Nephron progenitor cell (in vitro differentiated cells): ENCODE measurements around the gene PKD2.
A peak's percentile ranks its signal among the peaks of the same experiment; 100 is the strongest.

Experiments used
- DNase-seq: peaks from one replicate; pipeline ENCODE4 v3.0.0; 2021
- H3K27ac Mint-ChIP-seq: 2 replicates; pipeline ENCODE4 v1.8.0; 2021; ENCODE audit warnings: mild to moderate bottlenecking, moderate library complexity, mixed read lengths
- H3K27me3 Mint-ChIP-seq: 2 replicates; pipeline ENCODE4 v1.8.0; 2021; ENCODE audit warnings: mild to moderate bottlenecking, low read depth, mixed read lengths; ENCODE audit not compliant: poor library complexity
- H3K36me3 Mint-ChIP-seq: 2 replicates; pipeline ENCODE4 v1.8.0; 2021; ENCODE audit warnings: low read depth, mixed read lengths
- H3K4me1 Mint-ChIP-seq: 2 replicates; pipeline ENCODE4 v1.8.0; 2021; ENCODE audit warnings: mixed read lengths
- H3K4me3 Mint-ChIP-seq: 2 replicates; pipeline ENCODE4 v1.8.0; 2021; ENCODE audit warnings: mild to moderate bottlenecking, moderate library complexity, mixed read lengths
- H3K9me3 Mint-ChIP-seq: 2 replicates; pipeline ENCODE4 v1.8.0; 2021; ENCODE audit warnings: mild to moderate bottlenecking, moderate library complexity, mixed read lengths
- TF ChIP-seq, protein P1 (sequence below): fragments of 200-600 bp; sonication (generic); IDR thresholded peaks from 2 replicates; pipeline ENCODE4 v1.5.0; 2021; ENCODE audit warnings: antibody characterized with exemption

PKD2 gene

DNA sequence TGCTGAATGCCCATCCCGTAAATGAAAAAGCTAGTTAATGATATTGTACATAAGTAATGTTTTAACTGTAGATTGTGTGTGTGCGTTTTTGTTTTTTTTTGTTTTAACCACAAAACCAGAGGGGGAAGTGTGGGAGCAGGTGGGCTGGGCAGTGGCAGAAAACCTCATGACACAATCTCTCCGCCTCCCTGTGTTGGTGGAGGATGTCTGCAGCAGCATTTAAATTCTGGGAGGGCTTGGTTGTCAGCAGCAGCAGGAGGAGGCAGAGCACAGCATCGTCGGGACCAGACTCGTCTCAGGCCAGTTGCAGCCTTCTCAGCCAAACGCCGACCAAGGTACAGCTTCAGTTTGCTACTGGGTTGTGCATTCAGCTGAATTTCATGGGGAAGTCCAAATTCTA lies 32.0 kb upstream of the PKD2 start, which contains the start of gene SPP1:
Gene SPP1, plus strand, starts transcription at position 249 of the 400 bp plus-strand sequence. CDS start 1,182 bp downstream, outside the sequence.
- H3K27me3 Mint-ChIP-seq: peaks cover 4% of the 10 kb centered on the region
- TF ChIP-seq, protein P1, sequence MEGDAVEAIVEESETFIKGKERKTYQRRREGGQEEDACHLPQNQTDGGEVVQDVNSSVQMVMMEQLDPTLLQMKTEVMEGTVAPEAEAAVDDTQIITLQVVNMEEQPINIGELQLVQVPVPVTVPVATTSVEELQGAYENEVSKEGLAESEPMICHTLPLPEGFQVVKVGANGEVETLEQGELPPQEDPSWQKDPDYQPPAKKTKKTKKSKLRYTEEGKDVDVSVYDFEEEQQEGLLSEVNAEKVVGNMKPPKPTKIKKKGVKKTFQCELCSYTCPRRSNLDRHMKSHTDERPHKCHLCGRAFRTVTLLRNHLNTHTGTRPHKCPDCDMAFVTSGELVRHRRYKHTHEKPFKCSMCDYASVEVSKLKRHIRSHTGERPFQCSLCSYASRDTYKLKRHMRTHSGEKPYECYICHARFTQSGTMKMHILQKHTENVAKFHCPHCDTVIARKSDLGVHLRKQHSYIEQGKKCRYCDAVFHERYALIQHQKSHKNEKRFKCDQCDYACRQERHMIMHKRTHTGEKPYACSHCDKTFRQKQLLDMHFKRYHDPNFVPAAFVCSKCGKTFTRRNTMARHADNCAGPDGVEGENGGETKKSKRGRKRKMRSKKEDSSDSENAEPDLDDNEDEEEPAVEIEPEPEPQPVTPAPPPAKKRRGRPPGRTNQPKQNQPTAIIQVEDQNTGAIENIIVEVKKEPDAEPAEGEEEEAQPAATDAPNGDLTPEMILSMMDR: no peak
- peak within 1 kb of the TSS; percentile 12 for H3K4me3 Mint-ChIP-seq
- peaks cover 18% of the 10 kb centered on the region for H3K4me1 Mint-ChIP-seq
- H3K9me3 Mint-ChIP-seq: no peaks in the 10 kb centered on the region
- no peak within 1 kb of the TSS for H3K27ac Mint-ChIP-seq
- DNase-seq: peak; percentile 37
- no peaks in the 10 kb centered on the region for H3K36me3 Mint-ChIP-seq

DNA sequence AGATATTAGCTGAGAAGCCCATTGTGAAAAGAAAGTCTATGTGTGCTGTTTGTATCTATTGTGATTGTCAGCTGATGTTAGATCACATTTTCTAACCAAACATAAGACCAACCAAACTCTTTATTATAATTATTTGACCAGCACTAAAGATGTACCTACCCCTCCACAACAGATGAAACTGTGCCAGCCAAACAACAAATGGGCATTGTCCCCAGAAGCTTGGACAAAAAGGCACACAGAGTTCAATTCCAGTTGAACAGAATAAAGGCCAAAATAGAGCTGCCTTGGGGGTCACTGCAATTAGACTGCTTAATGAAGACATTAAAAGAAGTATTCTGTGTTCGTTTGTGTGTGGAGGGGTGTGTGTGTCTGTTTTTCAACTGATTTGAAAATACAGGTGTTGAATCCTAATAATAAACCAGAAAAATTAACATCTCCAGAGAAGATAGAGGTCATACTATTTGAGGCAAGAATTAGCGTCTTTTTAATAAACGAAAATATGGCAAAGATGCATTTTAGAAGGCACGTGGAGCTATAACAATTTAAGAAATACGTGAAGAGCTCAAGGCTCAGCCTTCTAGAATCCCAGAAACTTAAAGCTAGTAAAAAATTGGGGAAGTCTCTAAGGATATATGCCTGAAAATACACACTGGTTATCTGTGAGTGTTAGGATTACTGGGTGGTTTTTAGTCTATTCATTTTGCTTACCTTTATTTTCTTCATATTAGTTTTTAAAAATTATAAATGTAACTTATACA lies 29.7 kb upstream of the PKD2 start:
- DNase-seq: no peak
- Mint-ChIP-seq H3K27ac (no peak overlapping the region), H3K27me3 (peaks cover 4% of the 10 kb centered on the region), H3K4me1 (peaks cover 18% of the 10 kb centered on the region), H3K36me3 (no peaks in the 10 kb centered on the region), H3K9me3 (no peaks in the 10 kb centered on the region), H3K4me3 (no peak overlapping the region)
- TF ChIP-seq, protein P1: no peak

DNA sequence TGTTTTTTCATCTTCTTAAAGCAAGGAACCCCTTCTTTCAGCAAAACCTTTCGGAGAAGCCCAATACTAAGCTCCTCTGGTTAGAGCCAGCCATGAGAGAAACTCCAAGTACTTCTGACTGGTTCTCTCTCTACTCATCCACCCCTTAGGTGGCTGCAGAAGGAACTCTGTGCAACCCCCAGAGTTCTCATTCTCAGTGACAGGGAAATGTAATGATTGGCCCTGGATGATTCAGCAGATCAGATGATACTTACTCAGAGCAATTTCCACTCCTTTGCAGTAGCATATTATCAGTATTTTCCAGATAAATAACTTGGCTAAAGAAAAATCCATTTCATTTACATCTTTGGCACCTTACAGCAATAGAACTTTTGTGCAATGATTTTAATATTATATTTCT lies 28.8 kb upstream of the PKD2 start:
- Mint-ChIP-seq H3K4me1 (peaks cover 10% of the 10 kb centered on the region), H3K36me3 (no peaks in the 10 kb centered on the region), H3K27ac (no peak overlapping the region), H3K27me3 (no peaks in the 10 kb centered on the region), H3K4me3 (no peak overlapping the region), H3K9me3 (no peaks in the 10 kb centered on the region)
- DNase-seq: no peak
- TF ChIP-seq, protein P1: no peak

DNA sequence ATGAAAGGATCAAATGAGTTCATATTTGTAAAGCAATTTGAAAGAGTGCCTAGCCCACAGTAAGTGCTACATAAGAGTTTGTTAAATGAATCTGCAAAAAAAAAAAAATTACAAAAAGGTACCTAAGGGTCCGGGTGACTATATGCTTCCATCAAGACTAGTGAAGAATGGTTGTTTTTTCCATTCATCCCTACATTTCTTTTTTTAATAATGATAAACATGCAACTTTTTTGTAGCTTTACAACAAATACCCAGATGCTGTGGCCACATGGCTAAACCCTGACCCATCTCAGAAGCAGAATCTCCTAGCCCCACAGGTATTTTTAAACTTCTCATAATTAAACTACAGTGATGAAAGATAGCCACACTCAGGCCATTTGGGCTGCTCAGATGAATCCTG lies 27.6 kb upstream of the PKD2 start:
- TF ChIP-seq, protein P1: no peak
- Mint-ChIP-seq H3K4me1 (peaks cover 8% of the 10 kb centered on the region), H3K27me3 (no peaks in the 10 kb centered on the region), H3K4me3 (no peak overlapping the region), H3K9me3 (no peaks in the 10 kb centered on the region), H3K27ac (no peak overlapping the region), H3K36me3 (no peaks in the 10 kb centered on the region)
- no peak for DNase-seq

DNA sequence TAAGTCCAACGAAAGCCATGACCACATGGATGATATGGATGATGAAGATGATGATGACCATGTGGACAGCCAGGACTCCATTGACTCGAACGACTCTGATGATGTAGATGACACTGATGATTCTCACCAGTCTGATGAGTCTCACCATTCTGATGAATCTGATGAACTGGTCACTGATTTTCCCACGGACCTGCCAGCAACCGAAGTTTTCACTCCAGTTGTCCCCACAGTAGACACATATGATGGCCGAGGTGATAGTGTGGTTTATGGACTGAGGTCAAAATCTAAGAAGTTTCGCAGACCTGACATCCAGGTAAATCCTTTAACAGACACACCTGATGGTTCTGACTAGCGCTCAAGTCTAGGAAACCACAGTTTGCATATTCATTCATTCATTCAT lies 25.9 kb upstream of the PKD2 start:
- Mint-ChIP-seq H3K9me3 (no peaks in the 10 kb centered on the region), H3K27me3 (no peaks in the 10 kb centered on the region), H3K4me3 (no peak overlapping the region), H3K36me3 (no peaks in the 10 kb centered on the region), H3K27ac (no peak overlapping the region), H3K4me1 (no peaks in the 10 kb centered on the region)
- no peak for DNase-seq
- TF ChIP-seq, protein P1: no peak

DNA sequence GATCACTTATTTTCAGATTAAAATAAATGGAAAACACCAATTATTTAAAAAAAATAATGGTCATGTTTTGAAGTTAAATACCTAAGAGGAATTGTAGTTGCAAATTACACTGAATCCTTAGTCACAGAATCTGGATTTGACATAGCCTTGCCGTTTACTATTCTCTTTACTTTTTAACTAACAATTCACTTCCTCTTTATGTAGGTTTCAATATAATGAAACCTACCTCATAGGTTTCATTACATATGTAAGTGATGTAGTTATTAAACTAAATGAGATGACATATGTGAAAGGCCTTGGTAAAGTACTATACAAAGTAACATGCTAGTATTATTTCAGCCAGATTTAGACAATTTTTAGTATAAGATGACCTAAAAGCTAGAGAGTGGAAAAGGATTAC lies 25.4 kb upstream of the PKD2 start:
- Mint-ChIP-seq H3K4me1 (no peaks in the 10 kb centered on the region), H3K9me3 (no peaks in the 10 kb centered on the region), H3K27me3 (no peaks in the 10 kb centered on the region), H3K4me3 (no peak overlapping the region), H3K27ac (no peak overlapping the region), H3K36me3 (no peaks in the 10 kb centered on the region)
- DNase-seq: no peak
- TF ChIP-seq, protein P1: no peak
